ENCODE data around the gene NUTF2.

The NUTF2 gene

GRCh38 chr16:67865318-67865717, 18.6 kb downstream of the NUTF2 start:
- DNase-seq, result no peak

DNA sequence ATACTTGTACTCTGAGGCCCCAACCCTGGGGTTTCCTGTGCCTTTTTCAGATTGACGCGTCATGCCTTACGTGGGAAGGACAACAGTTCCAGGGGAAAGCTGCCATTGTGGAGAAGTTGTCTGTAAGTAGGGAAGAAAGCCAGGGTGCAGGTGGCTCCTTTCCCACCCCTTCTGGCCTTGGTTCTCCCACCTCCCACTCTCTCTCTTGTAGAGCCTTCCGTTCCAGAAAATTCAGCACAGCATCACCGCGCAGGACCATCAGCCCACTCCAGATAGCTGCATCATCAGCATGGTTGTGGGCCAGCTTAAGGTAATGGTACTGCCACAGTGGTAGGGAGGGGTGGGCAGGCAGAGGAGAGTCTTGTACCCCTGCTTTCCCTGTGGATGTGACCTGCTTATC, 21.6 kb downstream of the NUTF2 start:
- DNase-seq, result no peak

- no peak for DNase-seq
Measured at GRCh38 chr16:67869653-67870052, 22.9 kb downstream of the NUTF2 start.

- no peak for DNase-seq
Measured at GRCh38 chr16:67871256-67871655, 24.5 kb downstream of the NUTF2 start.

DNA sequence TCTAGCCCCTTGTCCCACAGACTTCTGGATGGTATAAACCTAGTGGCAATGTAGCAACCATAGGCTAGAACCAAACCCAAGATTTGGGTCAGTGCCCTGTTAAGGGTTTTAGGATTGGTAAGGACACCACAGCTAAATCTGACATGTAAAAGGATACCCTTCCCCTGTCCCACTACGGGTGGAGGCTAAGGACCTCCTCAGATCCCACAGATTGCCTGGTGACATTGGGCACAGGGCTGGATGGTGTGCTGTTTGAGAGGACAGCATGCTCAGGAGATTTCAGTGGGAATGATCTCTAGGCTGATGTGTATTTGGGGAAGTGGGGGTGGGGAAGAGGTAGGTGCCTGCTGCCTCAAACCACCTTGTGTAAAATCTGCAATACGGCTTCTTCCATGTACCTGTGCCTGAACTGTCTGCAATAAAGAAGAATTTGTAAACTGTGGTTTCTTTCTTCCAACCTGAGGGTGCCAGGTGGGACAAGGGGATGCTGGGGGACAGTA, 25.4 kb downstream of the NUTF2 start:
- no peak for DNase-seq

DNA sequence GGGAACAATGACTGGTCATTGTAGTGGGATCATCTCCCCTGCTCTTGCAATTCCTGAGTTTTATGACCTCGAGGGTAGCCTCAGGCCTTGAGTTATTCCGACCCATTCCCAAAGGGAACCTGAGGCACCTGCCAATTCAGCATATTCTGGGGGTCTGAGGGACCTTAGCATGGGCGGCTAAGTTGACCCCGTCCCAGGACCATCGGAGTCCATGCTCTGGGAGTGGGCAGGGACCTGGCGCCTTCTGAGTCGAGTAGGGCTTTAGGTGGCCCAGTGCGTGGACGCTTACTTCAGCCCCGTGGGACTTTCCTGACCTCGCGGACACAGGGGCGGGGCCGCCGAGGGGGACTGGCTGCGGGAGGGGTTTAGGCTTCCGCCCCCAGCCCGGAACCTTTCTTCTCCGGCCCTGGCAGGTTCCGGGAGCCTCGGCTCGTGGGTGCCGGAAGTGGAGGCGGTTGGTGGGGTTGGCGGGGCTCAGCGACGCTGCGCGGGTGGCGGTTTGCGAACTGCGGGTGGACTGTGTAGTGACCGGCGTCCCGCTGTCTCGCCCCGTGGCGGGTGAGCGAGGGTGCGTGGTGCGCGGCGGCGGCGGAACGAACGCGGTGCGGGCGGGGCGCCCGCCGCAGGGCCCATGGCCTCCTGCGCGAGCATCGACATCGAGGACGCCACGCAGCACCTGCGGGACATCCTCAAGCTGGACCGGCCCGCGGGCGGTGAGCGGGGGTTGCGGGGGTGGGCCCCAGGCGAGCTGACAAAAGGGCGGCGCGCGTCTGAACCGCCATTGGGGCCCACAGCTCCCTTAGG, 26.1 kb downstream of the NUTF2 start, which contains the start of gene EDC4:
EDC4 (plus strand) TSS at position 422 of the 804 bp plus-strand sequence; CDS start at position 632, 210 bp downstream.
- DNase-seq, result peak; percentile 32

- no peak for DNase-seq
Measured at GRCh38 chr16:67873435-67874370, 27.0 kb downstream of the NUTF2 start.

- DNase-seq, result no peak
Measured at GRCh38 chr16:67874372-67874771, 27.6 kb downstream of the NUTF2 start.

DNA sequence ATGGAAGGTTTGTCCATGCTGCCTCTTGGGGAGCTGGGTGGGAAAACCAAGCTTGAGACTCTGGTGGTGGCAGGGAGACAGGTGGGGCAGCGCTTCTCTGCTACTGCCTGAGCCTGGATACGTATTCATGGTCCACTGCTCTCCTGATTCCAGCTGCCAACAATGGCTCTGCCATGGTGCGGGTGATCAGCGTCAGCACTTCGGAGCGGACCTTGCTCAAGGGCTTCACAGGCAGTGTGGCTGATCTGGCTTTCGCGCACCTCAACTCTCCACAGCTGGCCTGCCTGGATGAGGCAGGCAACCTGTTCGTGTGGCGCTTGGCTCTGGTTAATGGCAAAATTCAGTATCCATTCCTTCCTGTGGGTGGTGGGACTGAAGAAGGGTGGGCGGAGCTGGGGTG, 30.3 kb downstream of the NUTF2 start:
- no peak for DNase-seq

GRCh38 chr16:67878232-67878631, 31.5 kb downstream of the NUTF2 start:
- DNase-seq, result no peak

DNA sequence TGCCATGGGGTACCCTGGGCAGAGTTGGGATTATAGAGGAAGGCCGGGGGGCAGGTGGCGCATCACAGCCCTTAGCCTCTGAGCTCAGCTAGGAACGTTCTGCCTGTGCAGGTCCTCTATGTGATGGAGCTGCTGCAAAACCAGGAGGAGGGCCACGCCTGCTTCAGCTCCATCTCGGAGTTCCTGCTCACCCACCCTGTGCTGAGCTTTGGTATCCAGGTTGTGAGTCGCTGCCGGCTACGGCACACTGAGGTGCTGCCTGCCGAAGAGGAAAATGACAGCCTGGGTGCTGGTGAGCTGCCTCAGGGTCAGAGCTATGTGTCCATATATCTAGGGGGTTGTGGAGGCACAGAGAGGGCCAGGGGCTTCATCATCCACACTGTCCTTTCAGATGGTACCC, 32.1 kb downstream of the NUTF2 start:
- no peak for DNase-seq

GRCh38 chr16:67879462-67879861, 32.7 kb downstream of the NUTF2 start:
- DNase-seq, result no peak

GRCh38 chr16:67879936-67880335, 33.2 kb downstream of the NUTF2 start:
- no peak for DNase-seq

- DNase-seq, result no peak
Measured at GRCh38 chr16:67880584-67880983, 33.9 kb downstream of the NUTF2 start.

DNA sequence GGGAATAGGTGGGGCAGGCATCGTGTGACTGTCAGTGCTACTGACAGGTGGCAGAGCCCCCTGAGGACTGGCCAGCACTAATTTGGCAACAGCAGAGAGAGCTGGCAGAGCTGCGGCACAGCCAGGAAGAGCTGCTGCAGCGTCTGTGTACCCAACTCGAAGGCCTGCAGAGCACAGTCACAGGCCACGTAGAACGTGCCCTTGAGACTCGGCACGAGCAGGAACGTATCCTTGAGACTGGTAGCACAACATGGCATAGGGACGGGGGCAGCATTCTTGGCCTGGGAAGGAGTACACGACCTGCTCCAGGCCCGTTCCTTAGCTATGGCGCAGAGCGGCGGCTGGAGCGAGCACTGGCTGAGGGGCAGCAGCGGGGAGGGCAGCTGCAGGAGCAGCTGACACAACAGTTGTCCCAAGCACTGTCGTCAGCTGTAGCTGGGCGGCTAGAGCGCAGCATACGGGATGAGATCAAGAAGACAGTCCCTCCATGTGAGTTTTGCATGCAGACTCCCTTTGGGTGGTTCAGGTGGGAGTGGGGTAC, 35.0 kb downstream of the NUTF2 start:
- no peak for DNase-seq

- DNase-seq, result no peak
Measured at GRCh38 chr16:67882374-67883145, 35.8 kb downstream of the NUTF2 start.

DNA sequence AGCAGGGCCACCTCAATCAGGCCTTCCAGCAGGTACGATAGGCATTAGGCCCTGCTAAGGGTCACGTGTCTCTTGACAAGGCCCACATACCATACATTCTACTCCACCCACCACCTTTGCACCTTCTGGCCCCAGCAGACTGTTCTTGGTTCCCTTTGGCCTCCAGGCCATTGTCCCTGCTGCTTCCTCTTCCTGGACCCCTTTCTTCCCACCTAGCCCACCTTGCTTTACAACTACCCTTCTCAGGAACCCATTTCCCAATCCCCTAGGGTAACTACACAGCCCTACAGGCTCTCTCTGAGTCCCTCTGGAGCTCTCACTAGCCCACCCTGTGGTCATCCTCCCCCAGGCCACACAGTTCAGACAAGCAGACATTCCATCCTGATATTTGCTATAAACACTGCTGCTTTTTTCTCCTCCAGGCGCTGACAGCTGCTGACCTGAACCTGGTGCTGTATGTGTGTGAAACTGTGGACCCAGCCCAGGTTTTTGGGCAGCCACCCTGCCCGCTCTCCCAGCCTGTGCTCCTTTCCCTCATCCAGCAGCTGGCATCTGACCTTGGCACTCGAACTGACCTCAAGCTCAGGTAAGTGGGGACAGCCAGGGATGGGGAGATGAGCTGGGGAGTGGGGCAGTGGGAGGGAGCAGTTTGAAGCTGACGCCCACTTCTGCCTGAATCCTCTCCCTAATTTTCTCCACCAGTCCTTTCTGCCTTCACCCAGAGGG, 36.6 kb downstream of the NUTF2 start:
- DNase-seq, result no peak

DNA sequence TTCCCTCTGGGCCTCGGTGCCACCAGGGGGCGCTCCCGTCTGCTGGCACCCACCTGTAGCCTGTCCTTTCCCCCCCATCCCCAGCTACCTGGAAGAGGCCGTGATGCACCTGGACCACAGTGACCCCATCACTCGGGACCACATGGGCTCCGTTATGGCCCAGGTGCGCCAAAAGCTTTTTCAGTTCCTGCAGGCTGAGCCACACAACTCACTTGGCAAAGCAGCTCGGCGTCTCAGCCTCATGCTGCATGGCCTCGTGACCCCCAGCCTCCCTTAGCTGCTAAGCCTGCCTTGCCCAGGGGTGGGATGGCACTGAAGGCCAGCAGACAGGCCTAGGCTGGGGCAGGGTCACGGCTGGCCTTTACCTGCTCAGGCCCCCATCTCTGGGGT, 37.1 kb downstream of the NUTF2 start:
- DNase-seq, result no peak

GRCh38 chr16:67884684-67885083, 38.0 kb downstream of the NUTF2 start, which contains the start of gene NRN1L:
Gene NRN1L, plus strand, starts transcription at chr16:67884885. Its CDS starts 19 bp downstream, at chr16:67884904.
- DNase-seq, result peak; percentile 63

- DNase-seq, result no peak
Measured at GRCh38 chr16:67885545-67885944, 38.8 kb downstream of the NUTF2 start.

- no peak for DNase-seq
Measured at GRCh38 chr16:67885976-67886375, 39.2 kb downstream of the NUTF2 start.

DNA sequence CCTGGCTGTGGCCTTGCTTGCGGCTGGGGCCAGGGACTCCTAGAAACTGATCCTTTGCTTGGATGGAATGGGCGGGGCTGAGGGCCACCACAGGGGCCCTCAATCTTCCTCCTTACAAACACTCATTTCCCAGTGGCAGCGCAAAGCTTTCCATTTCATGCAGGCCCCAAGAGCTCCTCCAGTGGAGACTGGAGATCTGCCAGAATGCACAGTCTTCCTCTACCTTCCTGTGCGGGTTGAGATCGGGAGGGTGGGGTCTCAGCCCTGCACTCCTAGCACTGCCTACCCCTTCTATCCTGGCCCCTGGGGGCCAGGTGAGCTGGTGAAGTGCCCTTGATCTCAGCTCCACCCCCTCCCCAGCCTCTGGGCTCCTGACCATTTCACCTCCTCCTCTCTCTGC, 39.7 kb downstream of the NUTF2 start:
- DNase-seq, result no peak
